Endothelial cell of umbilical vein (primary cell): ENCODE measurements around the gene CYP26C1. TPM values are rescaled to one million over a fixed set of nuclear protein-coding genes. Genes with fewer than 3 reads are reported as not detected.

Experiments used
- BruUV-seq: library from RNA; stranded (reverse); fragments of 400-500 nt; replicated peaks from 2 replicates; lab custom pipeline; 2021; lab: Mats Ljungman, UMichigan
- CTCF ChIA-PET: fragments of 300-600, 350-600 bp; sonication (Branson Sonifier 250); formaldehyde crosslinking; loops from one replicate; lab custom pipeline; 2021; ENCODE audit warnings: antibody characterized with exemption, inconsistent platforms; lab: Charles Lee
- POLR2A ChIA-PET: fragments of 300-600, 350-600 bp; sonication (Branson Sonifier 250); formaldehyde crosslinking; loops from one replicate; lab custom pipeline; 2021; ENCODE audit warnings: antibody characterized with exemption, inconsistent platforms; lab: Charles Lee
- DNase-seq: peaks from one replicate; pipeline ENCODE4 v3.0.0-alpha.2; 2011; ENCODE audit warnings: low read depth, low spot score
- FAIRE-seq: peaks from 2 replicates; lab custom pipeline; 2011; peaks lifted over from hg19 to GRCh38; lab: Jason Lieb, UNC
- H2AFZ ChIP-seq: 2 replicates; pipeline ENCODE4 v1.6.0; 2012; ENCODE audit warnings: low read depth, low read length, control low read depth, inconsistent platforms
- H3K27ac ChIP-seq: 2 replicates; pipeline ENCODE4 v1.5.1; 2011; ENCODE audit warnings: low read depth, mild to moderate bottlenecking, control low read depth, low read length, moderate library complexity; ENCODE audit not compliant: insufficient read depth
- H3K27me3 ChIP-seq, 2 experiments: 2 replicates each; pipeline versions ENCODE4 v1.6.0 to v1.6.1; 2011; ENCODE audit warnings: low read length in 2 of 2, mixed read lengths in 1 of 2; ENCODE audit not compliant: control insufficient read depth in 2 of 2, insufficient read depth in 2 of 2
- H3K36me3 ChIP-seq, 2 experiments: 2 replicates in 1 of 2; 3 replicates in 1 of 2; pipeline ENCODE4 v1.5.1; 2011; ENCODE audit warnings: low read length in 2 of 2, mild to moderate bottlenecking in 1 of 2, moderate library complexity in 1 of 2; ENCODE audit not compliant: control insufficient read depth in 2 of 2, insufficient read depth in 2 of 2; ENCODE audit errors: extremely low read depth in 1 of 2
- H3K4me1 ChIP-seq: 3 replicates; pipeline ENCODE4 v1.5.1; 2011; ENCODE audit warnings: mild to moderate bottlenecking, low read length; ENCODE audit not compliant: control insufficient read depth, insufficient read depth; ENCODE audit errors: extremely low read depth
- H3K4me2 ChIP-seq: 2 replicates; pipeline ENCODE4 v1.6.1; 2011; ENCODE audit warnings: low read length, control low read depth, mixed read lengths; ENCODE audit not compliant: insufficient read depth
- H3K4me3 ChIP-seq, 3 experiments: fragments of 200-600 bp in 1 of 3; sonication (generic), shearing (Covaris generic) in 1 of 3; replicated peaks in 1 of 3; 2 replicates each; pipeline ENCODE4 v1.5.1; 2011 to 2016; ENCODE audit warnings: control low read depth in 3 of 3, low read length in 3 of 3, mild to moderate bottlenecking in 2 of 3, inconsistent platforms in 1 of 3, low read depth in 1 of 3, moderate library complexity in 1 of 3; ENCODE audit not compliant: insufficient read depth in 1 of 3
- H3K79me2 ChIP-seq: 2 replicates; pipeline ENCODE4 v1.6.0; 2012; ENCODE audit warnings: low read length, inconsistent platforms; ENCODE audit not compliant: control insufficient read depth, insufficient read depth
- H3K9ac ChIP-seq: replicated peaks from 2 replicates; pipeline ENCODE3; 2011; ENCODE audit warnings: low read length, control low read depth; ENCODE audit not compliant: insufficient read depth; ENCODE audit errors: extremely low read depth
- H3K9me1 ChIP-seq: replicated peaks from 3 replicates; pipeline ENCODE4 v1.6.0; 2011; ENCODE audit warnings: mild to moderate bottlenecking, low read length; ENCODE audit not compliant: control insufficient read depth, insufficient read depth; ENCODE audit errors: extremely low read depth
- H3K9me3 ChIP-seq: replicated peaks from 2 replicates; pipeline ENCODE4 v1.5.1; 2012; ENCODE audit warnings: low read length, inconsistent platforms; ENCODE audit not compliant: control insufficient read depth, insufficient read depth
- H4K20me1 ChIP-seq: replicated peaks from 2 replicates; pipeline ENCODE3; 2011; ENCODE audit warnings: mild to moderate bottlenecking, low read length; ENCODE audit not compliant: control insufficient read depth, insufficient read depth; ENCODE audit errors: extremely low read depth
- CTCF ChIP-seq, 2 donors: IDR thresholded peaks; 1 replicate in 1 of 2; 2 replicates in 1 of 2; pipeline ENCODE4 v1.5.1; 2011; ENCODE audit warnings: low read length in 2 of 2, mild to moderate bottlenecking in 2 of 2, moderate library complexity in 2 of 2, control low read depth in 1 of 2, inconsistent platforms in 1 of 2, low read depth in 1 of 2; ENCODE audit not compliant: insufficient read depth in 1 of 2; ENCODE audit errors: extremely low read depth in 1 of 2
- EZH2 ChIP-seq: IDR thresholded peaks from 2 replicates; pipeline ENCODE4 v1.6.1; 2012; ENCODE audit warnings: borderline replicate concordance, low read depth, mild to moderate bottlenecking, moderate library complexity, low read length, inconsistent platforms; ENCODE audit not compliant: severe bottlenecking
- FOS ChIP-seq: IDR thresholded peaks from 2 replicates; pipeline ENCODE4 v1.6.1; 2011; ENCODE audit warnings: mild to moderate bottlenecking, low read length, moderate library complexity, borderline replicate concordance; ENCODE audit not compliant: insufficient read depth
- GATA2 ChIP-seq: IDR thresholded peaks from 2 replicates; pipeline ENCODE4 v1.7.0; 2011; ENCODE audit warnings: low read depth, mild to moderate bottlenecking, moderate library complexity, mixed read lengths, low read length; ENCODE audit not compliant: insufficient read length, insufficient read depth
- JUN ChIP-seq: IDR thresholded peaks from 2 replicates; pipeline ENCODE4 v1.6.1; 2011; ENCODE audit warnings: borderline replicate concordance, low read depth; ENCODE audit not compliant: insufficient read length, insufficient read depth
- MAX ChIP-seq: IDR thresholded peaks from 2 replicates; pipeline ENCODE4 v1.6.1; 2011; ENCODE audit not compliant: insufficient read depth, insufficient read length
- MYC ChIP-seq: IDR thresholded peaks from one replicate; pipeline ENCODE4 v1.6.1; 2011; ENCODE audit warnings: mild to moderate bottlenecking, low read depth, low read length
- POLR2A ChIP-seq: IDR thresholded peaks from 2 replicates; pipeline ENCODE4 v1.6.1; 2012; ENCODE audit warnings: low read depth, mild to moderate bottlenecking, control low read depth, low read length
- POLR2AphosphoS5 ChIP-seq: IDR thresholded peaks from 2 replicates; pipeline ENCODE4 v1.6.1; 2012; ENCODE audit warnings: low read depth, mild to moderate bottlenecking, control low read depth, low read length, moderate library complexity; ENCODE audit not compliant: insufficient read depth
- dilution Hi-C: fragments of 300-500 bp; cut with MboI; formaldehyde crosslinking; loops from one replicate; pipeline ENCODE4 v1.15.0; 2019; ENCODE audit warnings: low sequenced_read_pairs; ENCODE audit not compliant: extremely low pct_ligation_motif_present
- intact Hi-C: fragments of 100-400 bp; cut with micrococcal nuclease; formaldehyde crosslinking; loops from one replicate; pipeline ENCODE4 v1.10.0; 2022
- polyA plus RNA-seq, 4 experiments: library from polyadenylated mRNA; depleted of rRNA in 3 of 4; stranded (reverse) in 3 of 4; unstranded in 1 of 4; fragments of >200 nt; gene quantifications; 2 replicates each; pipeline versions ENCODE4 v1.2.1 to v1.2.3, GENCODE V29; 2011 to 2012; ENCODE audit warnings: missing spikeins in 1 of 4
- total RNA-seq: library from RNA; stranded (reverse); gene quantifications from 2 replicates; pipeline ENCODE4 v1.2.3, GENCODE V29; 2021

The CYP26C1 gene
- total and polyA plus RNA-seq, 2 donors (not counting 3 experiments of a cell fraction or from before 2014, with no cell fraction given) = 0.12 to 3.0 TPM

GRCh38 chr10:93090619-93091018 lies 30.0 kb downstream of the CYP26C1 start:
- H4K20me1 ChIP-seq = no peaks in the 10 kb centered on the region
- H3K4me1 ChIP-seq = no peaks in the 10 kb centered on the region
- ChIA-PET POLR2A (no interaction called here), CTCF (no interaction called here)
- H3K4me3 ChIP-seq = no peak overlapping the region
- no peaks in the 10 kb centered on the region for H3K9me3 ChIP-seq
- H3K4me2 ChIP-seq = no peak overlapping the region
- H3K9me1 ChIP-seq = no peaks in the 10 kb centered on the region
- no peak for DNase-seq
- H3K79me2 ChIP-seq = no peaks in the 10 kb centered on the region
- BruUV-seq = no TSS peak
- TF ChIP-seq CTCF (IDR thresholded peaks at IDR 0.05; ENCODE audit: extremely low read depth in 1 of 2, insufficient read depth in 1 of 2, low read depth in 1 of 2, low read length in 2 of 2) (no peak), POLR2AphosphoS5 (no peak), MAX (no peak), POLR2A (no peak), JUN (no peak), MYC (no peak), EZH2 (no peak), FOS (no peak), GATA2 (no peak)
- no peaks in the 10 kb centered on the region for H3K36me3 ChIP-seq
- dilution Hi-C loops = no loop called here
- H2AFZ ChIP-seq = no peak overlapping the region
- H3K27ac ChIP-seq = no peak overlapping the region
- FAIRE-seq = no peak
- no peak overlapping the region for H3K9ac ChIP-seq
- H3K27me3 ChIP-seq = peaks cover 6% of the 10 kb centered on the region in 2 experiments
- intact Hi-C loops = no loop called here
